Measurements from ENCODE around the gene NINJ2.
"Not testable (repeated sequence)": the region's sequence is repeated elsewhere in the genome, so short reads cannot be mapped to it uniquely, and the experiment has no call there.

The NINJ2 gene

DNA sequence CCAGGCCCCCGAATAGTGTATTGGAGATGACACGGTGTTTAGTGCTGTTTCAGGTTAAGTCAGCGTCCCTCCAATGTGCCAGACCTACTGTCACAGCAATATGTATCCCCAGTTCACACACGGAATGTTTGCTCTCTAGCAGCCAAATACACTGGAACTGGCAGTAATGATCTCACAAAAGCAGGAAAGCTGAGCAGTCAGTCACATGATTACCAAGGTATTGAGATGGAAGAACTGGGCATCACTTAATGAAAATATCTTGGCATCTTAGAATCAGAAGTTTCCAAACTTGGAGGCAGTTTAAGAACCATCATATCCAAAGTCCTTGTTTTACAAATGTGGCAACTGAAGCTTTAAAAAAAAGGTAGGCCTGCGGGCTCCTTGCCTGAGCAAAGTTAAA lies 23.3 kb downstream of the NINJ2 start:
- no peak for DNase-seq

DNA sequence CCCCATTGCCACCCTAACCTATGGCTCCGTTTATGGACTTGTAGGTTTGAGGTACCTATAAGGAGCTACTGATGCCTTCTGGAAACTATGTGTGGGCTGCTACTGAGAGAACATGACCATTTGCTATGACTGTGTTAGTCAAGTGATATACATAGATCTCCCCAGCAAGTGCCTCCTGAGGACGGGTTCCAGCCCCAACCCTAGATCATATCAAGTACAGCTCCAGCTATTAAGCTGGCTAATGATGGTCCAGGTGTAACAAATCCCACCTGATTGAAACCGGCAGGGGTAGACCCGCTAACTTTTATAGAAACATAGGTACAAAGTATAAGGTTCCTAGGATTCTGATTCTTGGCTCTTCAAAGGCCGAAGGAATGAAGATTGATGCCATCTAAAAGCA lies 23.7 kb downstream of the NINJ2 start:
- no peak for DNase-seq

DNA sequence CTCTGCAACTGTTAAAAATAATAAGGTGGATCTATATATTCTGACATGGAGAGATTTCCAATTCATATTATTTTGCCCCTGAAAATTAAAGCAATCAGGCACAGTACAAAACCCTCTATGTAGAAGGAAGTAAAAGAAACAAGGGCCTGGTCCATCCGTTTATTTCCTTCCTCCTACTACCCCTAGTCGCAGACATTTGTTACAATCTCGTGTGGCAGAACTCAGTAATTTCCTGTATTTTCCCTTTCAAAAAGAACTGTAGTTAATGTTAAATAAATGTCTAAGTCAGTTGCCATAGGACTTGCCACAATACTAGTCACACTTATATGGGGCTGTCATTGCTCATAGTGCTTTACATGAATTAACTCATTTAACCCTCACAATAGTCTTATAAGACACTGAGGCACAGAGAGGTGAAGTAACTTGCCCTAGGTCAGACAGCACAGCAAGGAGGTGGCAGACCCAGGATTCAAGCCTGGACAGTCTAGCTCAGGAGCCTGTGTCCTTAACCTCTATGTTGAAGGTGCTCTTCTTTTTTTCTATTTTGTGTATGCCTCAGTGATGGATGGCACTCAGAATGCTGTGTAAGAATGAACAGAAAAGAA lies 24.2 kb downstream of the NINJ2 start:
- peak; percentile 31 for DNase-seq

DNA sequence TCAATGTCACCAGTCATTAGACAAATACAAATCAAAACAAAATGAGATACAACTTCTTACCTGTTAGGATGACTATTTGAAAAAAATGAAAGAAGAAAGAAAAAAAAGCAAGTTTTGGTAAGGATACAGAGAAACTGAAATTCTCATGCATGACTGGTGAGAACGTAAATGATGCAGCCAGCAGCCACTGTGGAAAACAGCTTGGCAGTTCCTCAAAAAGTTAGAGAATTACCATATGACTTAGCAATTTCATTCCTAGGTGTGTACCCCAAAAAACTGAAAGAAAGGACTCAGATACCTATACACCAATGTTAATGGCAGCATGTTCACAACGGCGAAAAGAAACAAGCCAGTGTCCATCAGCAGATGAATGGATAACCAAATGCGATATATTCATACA lies 26.6 kb downstream of the NINJ2 start:
- no peak for DNase-seq

DNA sequence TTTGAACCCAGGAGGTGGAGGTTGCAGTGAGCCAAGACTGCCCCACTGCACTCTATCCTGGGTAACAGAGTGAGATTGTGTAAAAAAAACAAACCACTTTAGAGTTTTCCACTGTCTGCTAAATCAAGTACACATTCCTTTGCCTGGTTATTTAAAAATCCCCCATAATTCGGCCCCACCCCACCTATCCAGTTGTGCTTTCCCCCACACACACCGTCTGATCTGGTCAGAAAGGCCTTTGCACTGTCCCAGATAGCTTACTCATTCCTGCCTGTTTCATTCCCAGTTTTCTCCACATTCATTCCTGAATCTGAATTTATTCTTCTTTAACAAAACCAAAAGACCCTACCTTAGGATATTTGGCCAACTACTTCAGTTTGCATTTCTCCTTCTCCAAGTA lies 29.5 kb downstream of the NINJ2 start:
- no peak for DNase-seq

DNA sequence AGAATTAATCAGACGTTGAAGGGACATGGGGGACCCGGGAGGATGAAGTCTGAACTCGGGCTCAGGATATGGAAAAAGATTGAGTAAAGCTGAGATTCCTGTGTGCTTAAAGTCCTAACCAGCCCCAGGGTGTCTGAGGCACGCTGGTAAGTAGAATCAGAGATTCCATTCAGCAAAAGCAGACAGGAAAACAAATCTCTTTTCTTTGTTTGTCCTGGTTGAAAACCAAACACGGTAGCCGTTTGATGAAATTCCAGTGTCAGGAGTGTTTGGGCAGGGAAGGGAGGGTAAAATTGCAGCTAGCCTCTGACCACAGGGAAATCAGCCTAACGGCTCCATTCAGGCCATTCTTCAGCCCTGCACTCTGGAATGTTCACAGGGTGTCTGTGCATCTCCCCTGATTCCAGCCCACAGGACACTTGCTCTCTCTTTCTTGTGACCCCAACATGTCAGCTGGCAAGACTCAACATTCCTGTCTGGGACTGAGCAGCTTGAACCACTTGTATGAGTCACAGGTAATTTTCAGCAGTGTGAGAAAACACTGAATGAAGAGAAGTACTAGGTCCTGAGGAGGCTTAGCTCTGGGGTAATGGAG lies 31.0 kb downstream of the NINJ2 start:
- DNase-seq: no peak

DNA sequence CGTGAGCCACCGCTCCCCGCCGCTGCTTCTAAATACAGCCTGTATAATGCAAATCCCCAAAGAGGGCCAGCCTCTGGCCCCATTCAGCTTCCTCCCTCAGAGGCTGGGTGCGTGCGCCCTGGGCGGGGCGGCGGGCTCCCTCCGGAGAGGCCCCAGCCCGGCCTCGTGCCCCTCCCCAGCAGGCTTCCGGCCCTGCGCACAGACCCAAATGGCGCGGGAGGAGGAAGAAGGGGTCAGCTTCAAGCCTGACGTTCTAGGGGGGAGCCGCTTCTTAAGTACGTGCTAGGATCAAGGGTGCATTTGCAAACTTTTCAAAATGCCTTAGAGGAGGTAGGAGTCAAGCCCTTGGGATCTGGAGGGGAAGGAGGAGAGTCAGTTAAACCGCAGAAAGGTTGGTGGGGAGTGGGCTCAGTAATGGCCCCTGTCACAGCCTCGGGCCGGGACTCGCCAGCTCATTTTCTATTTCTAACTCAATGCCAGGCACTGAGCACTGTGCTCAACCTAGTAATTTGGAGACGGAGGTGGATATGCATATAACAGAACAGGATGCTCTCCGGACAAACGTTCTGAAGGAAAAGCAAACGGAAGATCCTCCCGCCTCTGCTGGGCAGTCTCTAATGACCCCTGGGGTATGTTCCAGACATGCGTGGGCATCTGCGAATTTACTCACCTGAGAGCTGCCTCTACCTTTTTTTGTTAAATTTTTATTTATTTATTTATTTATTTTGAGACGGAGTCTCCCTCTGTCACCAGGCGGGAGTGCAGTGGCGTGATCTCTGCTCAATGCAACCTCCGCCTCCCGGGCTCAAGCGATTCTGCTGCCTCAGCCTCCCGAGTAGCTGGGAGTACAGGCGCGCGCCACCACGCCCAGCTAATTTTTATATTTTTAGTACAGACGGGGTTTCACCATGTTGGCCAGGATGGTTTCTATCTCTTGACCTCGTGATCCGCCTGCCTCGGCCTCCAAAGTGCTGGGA lies 32.3 kb downstream of the NINJ2 start:
- DNase-seq: peak; percentile 72

DNA sequence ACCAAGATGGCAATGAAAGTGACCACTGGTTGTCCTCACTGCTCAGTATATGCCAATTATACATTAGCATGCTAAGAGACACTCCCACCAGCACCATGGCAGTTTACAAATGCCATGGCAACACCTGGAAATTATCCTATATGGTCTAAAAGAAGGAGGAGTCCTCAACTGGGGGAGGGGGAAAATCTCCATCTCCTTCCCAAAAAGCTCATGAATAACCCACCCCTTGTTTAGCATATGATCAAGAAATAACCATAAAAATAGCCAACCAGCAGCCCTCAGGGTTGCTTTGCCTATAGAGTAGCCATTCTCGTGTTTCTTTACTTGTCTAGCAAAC lies 34.5 kb downstream of the NINJ2 start:
- DNase-seq: not testable (repeated sequence)

DNA sequence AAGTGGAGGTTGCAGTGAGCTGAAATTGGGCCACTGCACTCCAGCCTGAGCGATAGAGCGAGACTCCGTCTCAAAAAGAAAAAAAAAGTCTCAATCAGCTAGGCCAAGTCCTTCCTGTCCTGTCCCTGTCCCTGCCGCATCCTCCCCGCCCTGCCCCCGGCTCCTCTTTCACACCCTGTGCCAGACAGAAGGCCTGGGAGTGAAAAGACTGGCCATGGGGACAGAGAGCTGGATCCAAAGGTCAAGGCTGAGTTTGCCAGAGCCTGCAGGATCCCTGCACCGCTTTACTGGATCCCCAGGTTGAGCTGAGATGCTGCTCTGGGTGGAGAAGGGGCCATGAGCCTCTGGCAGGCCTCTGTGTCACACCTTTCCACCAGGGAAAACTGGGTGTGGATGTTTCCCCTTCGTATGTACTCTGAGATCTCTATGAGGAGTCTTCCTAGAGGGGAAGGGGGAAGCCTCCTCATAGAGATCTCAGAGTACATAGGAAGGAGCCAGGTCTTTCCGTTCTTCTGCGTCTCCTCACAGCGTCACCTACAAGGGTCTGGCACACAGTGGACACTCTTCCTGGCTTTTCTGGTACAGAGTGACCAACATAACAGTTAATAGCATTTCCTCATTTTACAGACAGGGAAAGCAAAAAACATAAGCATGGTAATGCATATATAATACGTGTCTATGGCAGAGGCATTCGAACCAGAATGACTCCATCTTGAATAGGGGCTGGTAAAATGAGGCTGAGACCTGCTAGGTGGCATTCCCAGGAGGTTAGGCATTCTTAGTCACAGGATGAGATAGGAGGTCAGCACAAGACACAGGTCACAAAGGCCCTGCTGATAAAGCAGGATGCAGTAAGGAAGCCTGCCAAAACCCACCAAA lies 35.1 kb downstream of the NINJ2 start:
- no peak for DNase-seq

DNA sequence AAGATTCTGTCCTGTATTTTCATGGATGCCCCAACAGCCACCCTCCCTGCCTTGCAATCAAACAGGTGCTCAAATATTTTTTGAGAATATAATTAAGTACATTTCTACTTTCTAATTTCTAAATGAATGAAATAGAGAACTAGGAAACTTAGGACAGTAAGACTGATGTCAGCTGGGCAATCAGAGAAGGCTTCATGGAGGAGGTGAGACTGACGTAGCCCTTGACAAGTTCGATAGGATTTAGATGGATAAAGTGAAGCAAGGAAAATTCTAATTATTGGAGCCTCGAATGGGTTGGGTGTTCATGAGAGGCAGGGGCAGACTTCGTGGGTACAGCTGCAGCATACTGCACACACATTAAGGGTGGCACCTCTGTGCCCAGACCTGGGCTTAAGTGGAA lies 36.0 kb downstream of the NINJ2 start:
- no peak for DNase-seq

DNA sequence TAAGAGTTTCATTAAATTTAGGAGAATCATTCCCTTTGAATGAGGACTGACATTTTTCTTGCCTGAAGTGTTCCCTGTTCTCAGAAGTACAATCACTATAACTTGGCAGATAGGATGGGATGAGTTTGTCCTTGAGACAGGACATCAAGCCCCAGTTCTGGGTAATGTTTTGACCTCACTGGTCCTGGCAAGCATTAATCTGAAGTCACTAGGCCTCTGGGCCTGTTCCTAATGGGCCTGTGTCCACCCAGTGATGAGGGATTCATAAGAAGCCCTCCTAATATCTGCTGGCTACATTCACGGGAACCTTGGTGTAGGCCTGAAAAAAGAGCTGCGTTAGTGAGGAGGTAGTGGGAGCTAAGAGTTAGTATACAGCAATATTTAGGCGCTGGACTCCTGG lies 37.2 kb downstream of the NINJ2 start:
- DNase-seq: no peak

DNA sequence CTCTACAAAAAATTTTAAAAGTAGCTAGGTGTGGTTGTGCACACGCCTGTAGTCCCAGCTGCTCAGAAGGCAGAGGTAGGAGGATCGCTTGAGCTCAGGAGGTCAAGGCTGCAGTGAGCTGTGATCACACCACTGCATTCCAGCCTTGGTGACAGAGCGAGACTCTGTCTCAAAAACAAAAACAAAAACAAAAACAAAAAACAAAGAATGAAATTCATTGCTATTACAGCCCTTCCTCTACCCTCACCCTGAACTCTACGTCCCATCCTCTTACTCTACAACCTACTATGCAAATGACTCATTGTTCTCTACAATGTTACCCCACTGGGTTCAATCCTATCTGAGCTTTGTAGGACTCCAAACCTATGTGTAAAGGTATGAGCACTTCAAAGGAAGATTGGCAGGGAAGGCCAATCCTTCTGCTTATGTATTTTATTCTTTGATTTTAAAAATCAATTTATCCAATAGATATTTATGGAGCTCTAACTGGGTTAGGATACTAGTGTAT lies 39.3 kb downstream of the NINJ2 start:
- no peak for DNase-seq

DNA sequence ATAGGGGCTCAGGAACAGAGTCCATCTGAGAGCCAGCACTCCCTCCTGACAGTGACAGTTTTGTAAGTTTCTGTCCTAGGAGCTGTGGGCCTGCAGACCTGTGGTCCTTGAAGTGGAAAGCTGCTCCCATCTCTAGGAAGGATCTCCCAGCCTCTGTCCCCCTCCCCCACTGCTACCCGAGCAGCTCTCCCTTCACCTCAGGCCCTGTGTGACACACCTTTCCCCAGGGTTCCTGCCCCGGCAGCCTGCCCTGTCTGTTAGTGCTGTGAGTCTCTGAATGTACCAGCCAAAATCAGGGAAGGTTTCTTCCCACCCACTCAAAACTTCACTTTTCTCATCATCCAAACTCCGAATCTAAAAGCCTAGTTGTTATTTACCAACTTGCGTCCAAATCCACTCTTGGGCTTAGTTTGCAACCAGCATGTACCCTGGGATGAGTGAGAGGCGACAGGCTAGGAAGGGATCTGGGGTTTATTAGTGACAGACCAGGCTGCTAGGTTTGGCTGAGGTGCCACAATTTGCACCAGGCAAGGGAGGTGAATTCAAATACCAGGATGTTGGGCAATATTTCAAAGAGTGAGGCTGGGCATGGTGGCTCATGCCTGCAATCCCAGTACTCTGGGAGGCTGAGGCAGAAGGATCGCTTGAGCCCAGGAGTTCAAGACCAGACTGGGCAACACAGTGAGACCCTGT lies 39.9 kb downstream of the NINJ2 start:
- no peak for DNase-seq

DNA sequence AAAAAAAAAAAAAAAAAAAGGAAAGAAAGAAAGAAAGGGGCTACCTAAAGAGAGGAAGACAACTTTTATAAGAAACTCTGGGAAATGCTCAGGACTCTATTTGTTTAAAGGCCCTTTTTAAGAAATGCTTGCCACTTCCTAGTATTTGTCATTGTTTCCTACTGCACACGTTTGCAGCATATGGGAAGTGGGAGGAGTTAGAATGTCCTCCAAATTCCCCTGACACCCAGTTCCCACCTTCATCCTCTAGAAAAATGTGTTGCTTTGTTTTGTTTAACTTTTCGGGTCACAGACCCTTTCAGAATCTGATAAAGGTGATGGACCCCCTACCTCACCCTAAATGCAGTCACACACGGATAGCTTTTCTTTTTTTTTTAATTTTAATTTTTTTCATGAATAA lies 40.8 kb downstream of the NINJ2 start:
- DNase-seq: peak; percentile 43

DNA sequence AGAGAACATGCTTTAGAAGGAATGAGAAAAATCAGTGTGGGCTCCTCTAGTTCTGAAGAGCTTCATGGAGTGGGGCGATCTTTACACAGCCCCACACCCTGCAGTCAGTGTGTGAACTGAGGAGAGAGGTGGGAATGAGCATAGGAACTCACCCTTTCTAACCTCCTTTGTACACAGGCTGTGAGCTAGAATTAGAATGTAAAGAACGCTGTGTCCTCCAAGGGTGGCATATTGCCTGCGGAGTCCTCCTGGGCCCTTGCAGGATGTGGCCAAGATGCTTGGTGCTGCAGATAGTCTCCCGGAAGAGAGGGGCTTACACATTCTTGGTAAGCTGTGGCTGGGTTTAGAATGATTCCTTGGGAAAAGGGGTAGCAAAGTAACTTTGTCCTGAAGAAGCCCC lies 43.9 kb downstream of the NINJ2 start:
- DNase-seq: no peak

DNA sequence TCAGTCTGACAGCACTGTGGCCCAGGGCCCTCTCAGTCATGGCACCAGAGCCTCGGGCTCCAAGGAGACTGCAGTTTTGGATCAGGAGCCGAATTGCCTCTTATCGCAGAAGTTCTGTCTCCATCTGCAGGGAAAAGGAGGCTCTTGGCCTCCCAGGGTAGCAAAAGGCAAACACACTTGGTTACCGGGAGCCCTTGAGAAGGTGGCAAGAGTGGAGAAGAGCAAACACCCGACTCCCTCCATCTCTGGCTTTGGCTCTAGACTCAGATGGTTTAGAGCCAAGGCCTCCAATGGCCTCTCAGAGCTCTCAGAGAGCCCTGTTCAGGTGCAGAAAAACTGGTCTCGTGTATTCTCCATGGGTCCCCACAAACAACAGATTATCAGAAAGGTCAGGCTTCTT lies 44.6 kb downstream of the NINJ2 start:
- DNase-seq: no peak

DNA sequence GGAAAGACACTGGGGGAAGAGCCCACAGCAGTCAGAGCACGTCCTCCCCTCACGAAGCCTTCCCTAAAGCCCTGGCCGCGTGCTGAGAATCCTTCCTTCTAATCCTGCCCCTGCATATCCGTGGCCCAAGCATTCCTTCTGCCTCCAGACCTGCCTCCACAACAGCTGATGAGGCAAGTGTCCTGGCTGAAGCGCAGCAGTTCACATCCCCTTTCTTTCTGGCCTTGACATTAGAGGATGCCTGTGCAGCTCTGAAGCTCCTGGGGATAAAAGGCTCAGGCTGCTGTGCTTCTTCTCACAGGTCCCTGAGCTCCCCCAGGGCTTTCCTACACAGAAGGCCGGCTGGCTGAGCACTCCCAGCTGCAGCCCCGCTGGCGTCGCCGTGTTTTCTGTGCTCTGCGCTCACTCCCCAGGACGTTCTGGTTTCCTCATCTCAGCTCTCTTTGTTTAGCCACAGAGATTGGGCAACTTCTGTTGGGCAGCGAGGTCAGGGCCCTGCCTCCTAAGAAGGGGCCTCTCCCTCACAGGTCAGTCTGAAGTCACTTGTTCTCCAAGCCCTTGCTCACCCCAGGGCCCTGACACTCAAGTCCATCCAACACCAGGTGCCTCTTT lies 45.8 kb downstream of the NINJ2 start:
- DNase-seq: no peak

DNA sequence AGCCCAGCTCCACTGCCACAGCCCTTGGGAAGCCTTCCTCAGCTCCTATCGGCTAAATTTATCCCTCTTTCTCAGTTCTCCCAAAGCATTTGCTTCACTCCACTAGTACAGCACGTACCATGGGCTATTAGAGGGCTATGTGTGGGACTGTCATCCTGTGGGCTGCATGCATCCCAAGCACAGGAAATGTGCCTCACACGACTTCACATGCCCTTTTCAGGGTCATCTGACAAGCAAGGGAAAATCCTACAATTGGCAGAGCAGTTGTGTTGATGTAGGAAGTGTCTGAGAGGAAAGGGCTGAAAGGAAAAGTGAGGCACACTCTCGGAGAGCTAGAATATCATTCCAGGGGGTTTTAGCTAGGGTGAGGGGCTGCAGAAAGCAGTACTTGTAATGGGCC lies 47.6 kb downstream of the NINJ2 start:
- DNase-seq: no peak

DNA sequence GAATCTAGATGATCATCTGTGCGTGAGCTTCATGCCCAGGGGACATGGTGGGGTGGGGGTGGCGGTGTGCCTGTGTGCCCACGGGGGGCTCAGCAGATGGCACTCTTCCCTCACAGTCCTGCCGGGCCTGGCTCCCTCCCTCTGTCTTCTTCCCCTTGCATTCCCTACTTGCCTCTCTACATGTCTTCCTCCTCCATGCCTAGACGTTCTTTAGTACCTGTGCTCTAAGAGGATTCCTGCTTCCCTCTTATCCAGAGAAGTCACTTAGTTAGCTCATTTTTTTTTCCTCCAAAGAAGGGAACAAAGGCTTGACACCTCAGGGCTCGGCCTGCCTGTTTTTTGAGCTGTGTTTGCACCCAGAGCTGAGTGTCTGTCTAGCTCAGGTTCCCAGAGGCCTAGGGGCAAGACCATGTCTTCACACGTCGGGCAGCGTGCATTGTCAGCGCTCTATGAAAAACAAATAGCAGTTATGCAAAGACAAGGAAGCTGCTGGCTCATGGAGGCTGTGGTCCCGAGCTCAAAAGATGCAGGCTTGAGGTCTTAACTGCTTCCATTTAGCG lies 48.8 kb downstream of the NINJ2 start:
- DNase-seq: peak; percentile 44

DNA sequence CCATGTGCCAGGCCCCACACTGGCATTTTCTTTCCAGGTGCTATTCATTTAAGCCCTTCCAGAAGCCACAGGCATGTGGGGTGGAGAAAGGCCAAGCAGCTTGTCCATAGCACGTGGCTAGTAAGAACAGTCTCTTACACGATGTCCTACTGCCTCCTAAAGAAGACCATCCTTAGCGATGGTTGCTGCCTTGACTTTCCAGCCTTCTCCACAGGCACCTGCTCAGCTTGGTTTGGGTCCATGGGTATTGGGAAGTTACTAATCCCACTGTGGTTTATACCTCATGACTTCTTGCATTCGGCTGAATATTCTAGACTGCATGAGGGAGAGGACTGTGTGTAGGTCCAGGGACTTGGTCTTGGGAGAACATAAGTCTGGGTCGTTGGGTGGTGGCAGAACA lies 49.2 kb downstream of the NINJ2 start:
- no peak for DNase-seq

DNA sequence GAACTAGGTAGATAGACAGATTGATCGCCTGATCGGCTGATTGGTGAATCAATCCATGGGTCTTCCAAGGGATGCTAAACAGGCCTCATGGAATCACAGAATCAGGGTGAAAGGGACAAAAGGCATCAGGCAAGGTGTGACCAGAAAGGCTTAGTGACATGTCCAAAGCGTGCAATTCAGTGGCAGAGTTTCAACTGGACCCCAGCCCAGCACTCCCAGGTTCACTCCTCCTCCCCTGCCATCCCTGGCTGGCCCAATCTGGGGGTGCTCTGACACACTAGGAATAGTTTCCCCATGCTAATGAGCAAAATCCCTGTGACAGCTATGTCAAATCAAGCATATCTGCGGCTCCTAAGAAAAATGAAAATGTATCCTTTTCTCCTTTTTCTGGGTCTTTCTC lies 50.4 kb downstream of the NINJ2 start:
- no peak for DNase-seq

DNA sequence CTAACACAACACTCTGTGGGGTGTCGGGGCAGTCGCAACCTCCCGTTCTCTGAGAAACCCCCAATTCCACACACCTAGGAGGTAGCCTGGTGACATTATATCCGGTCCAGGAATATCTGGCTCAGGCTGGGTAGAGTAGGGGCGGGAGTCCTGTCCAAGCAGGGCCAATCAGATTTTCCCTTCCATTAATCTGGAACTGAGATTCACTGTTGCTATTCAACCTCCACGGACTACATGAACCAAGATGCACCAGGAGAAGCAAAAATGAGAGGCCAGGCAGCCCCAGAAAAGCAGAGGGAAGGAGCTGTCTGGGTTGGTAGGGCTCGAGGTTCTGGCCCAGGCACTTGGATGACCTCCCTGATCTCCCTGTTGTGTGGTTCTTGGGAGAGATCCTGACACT lies 51.0 kb downstream of the NINJ2 start:
- no peak for DNase-seq
